Stromal cell of bone marrow (primary cell): Measurements from ENCODE around the gene PALLD.

Experiments used
- DNase-seq: peaks from one replicate; pipeline ENCODE4 v3.0.0-alpha.2; 2012; ENCODE audit warnings: low read depth

PALLD gene

GRCh38 chr4:168592676-168593075 lies 95.8 kb downstream of the PALLD start:
- no peak for DNase-seq

- no peak for DNase-seq
Observed at GRCh38 chr4:168593399-168593798, 96.5 kb downstream of the PALLD start.

- DNase-seq = no peak
Observed at GRCh38 chr4:168594121-168594520, 97.3 kb downstream of the PALLD start.

GRCh38 chr4:168598191-168598590 lies 101.3 kb downstream of the PALLD start:
- DNase-seq = peak; percentile 58

GRCh38 chr4:168600796-168601583 lies 104.1 kb downstream of the PALLD start:
- DNase-seq = no peak

- DNase-seq = no peak
Observed at GRCh38 chr4:168601899-168602298, 105.0 kb downstream of the PALLD start.

- peak; percentile 47 for DNase-seq
Observed at GRCh38 chr4:168604496-168605373, 107.9 kb downstream of the PALLD start.

GRCh38 chr4:168605411-168605810 lies 108.6 kb downstream of the PALLD start:
- DNase-seq = peak; percentile 52

- no peak for DNase-seq
Observed at GRCh38 chr4:168607215-168607614, 110.4 kb downstream of the PALLD start.

GRCh38 chr4:168608771-168609170 lies 111.9 kb downstream of the PALLD start:
- no peak for DNase-seq

- no peak for DNase-seq
Observed at GRCh38 chr4:168609369-168609768, 112.5 kb downstream of the PALLD start.

GRCh38 chr4:168610911-168611530 lies 114.2 kb downstream of the PALLD start:
- DNase-seq = no peak

- DNase-seq = peak; percentile 57
Observed at GRCh38 chr4:168612450-168613135, 115.7 kb downstream of the PALLD start.

- DNase-seq = no peak
Observed at GRCh38 chr4:168613869-168614268, 117.0 kb downstream of the PALLD start.

- no peak for DNase-seq
Observed at GRCh38 chr4:168614281-168615057, 117.6 kb downstream of the PALLD start.

GRCh38 chr4:168615294-168616065 lies 118.6 kb downstream of the PALLD start:
- peak; percentile 58 for DNase-seq

GRCh38 chr4:168618577-168619265 lies 121.9 kb downstream of the PALLD start:
- no peak for DNase-seq

- no peak for DNase-seq
Observed at GRCh38 chr4:168619266-168619631, 122.4 kb downstream of the PALLD start.

- peak; percentile 54 for DNase-seq
Observed at GRCh38 chr4:168621806-168622589, 125.1 kb downstream of the PALLD start.
